Dermis blood vessel endothelial cell (primary cell): Measurements from ENCODE around the gene MTCL1. TPM values are rescaled to one million over a fixed set of nuclear protein-coding genes. Genes with fewer than 3 reads are reported as not detected.
A peak's percentile ranks its signal among the peaks of the same experiment; 100 is the strongest.

Experiments
- DNase-seq: peaks from one replicate; pipeline ENCODE4 v3.0.0; 2010
- total RNA-seq: library from RNA; depleted of rRNA; stranded (reverse); fragments of >200 nt; gene quantifications from 2 replicates; pipeline ENCODE4 v1.2.3, GENCODE V29; 2014

The MTCL1 gene
- total RNA-seq, 1 donor from 2014 or later: 11.7 TPM

GRCh38 chr18:8715599-8715998, 10.2 kb downstream of the MTCL1 start:
- no peak for DNase-seq

GRCh38 chr18:8717011-8717770, 11.8 kb downstream of the MTCL1 start:
- DNase-seq: no peak

- no peak for DNase-seq
Measured at GRCh38 chr18:8718401-8718913, 13.1 kb downstream of the MTCL1 start.

GRCh38 chr18:8719192-8719591, 13.8 kb downstream of the MTCL1 start:
- DNase-seq: no peak

- DNase-seq: no peak
Measured at GRCh38 chr18:8720141-8720540, 14.8 kb downstream of the MTCL1 start.

GRCh38 chr18:8721094-8721669, 15.8 kb downstream of the MTCL1 start:
- DNase-seq: no peak

GRCh38 chr18:8721716-8722115, 16.4 kb downstream of the MTCL1 start:
- peak; percentile 49 for DNase-seq

- DNase-seq: no peak
Measured at GRCh38 chr18:8722946-8723820, 17.8 kb downstream of the MTCL1 start.

GRCh38 chr18:8724452-8724851, 19.1 kb downstream of the MTCL1 start:
- no peak for DNase-seq

- DNase-seq: no peak
Measured at GRCh38 chr18:8726281-8726680, 20.9 kb downstream of the MTCL1 start.

GRCh38 chr18:8726963-8727705, 21.8 kb downstream of the MTCL1 start:
- DNase-seq: no peak

- DNase-seq: peak; percentile 98
Measured at GRCh38 chr18:8730080-8730827, 24.9 kb downstream of the MTCL1 start.

- no peak for DNase-seq
Measured at GRCh38 chr18:8732442-8733360, 27.3 kb downstream of the MTCL1 start.

GRCh38 chr18:8734496-8734895, 29.1 kb downstream of the MTCL1 start:
- DNase-seq: no peak

GRCh38 chr18:8735274-8735673, 29.9 kb downstream of the MTCL1 start:
- DNase-seq: no peak

GRCh38 chr18:8741117-8741516, 35.8 kb downstream of the MTCL1 start:
- no peak for DNase-seq

- peak; percentile 36 for DNase-seq
Measured at GRCh38 chr18:8741532-8741931, 36.2 kb downstream of the MTCL1 start.

- peak; percentile 64 for DNase-seq
Measured at GRCh38 chr18:8742387-8743361, 37.3 kb downstream of the MTCL1 start.

- no peak for DNase-seq
Measured at GRCh38 chr18:8744038-8744437, 38.7 kb downstream of the MTCL1 start.
